IPS-18a (cell line): ENCODE data around the gene MRNIP.
"Not testable (repeated sequence)": the region's sequence is repeated elsewhere in the genome, so short reads cannot be mapped to it uniquely, and the experiment has no call there.

Source experiments
- H3K27ac ChIP-seq: one replicate; pipeline ENCODE4 v1.5.1; 2013; ENCODE audit warnings: low read length
- H3K27me3 ChIP-seq: one replicate; pipeline ENCODE4 v1.6.1; 2013; ENCODE audit warnings: mild to moderate bottlenecking, low read length; ENCODE audit not compliant: control insufficient read depth, insufficient read depth
- H3K36me3 ChIP-seq: one replicate; pipeline ENCODE4 v1.6.1; 2013; ENCODE audit warnings: low read depth, low read length; ENCODE audit not compliant: control insufficient read depth
- H3K4me1 ChIP-seq: one replicate; pipeline ENCODE4 v1.6.1; 2013; ENCODE audit warnings: low read depth, low read length; ENCODE audit not compliant: control insufficient read depth
- H3K4me3 ChIP-seq: one replicate; pipeline ENCODE4 v1.5.1; 2013; ENCODE audit warnings: low read length
- H3K9ac ChIP-seq: one replicate; pipeline ENCODE4 v1.6.1; 2013; ENCODE audit warnings: mild to moderate bottlenecking, low read length, moderate library complexity
- H3K9me3 ChIP-seq: one replicate; pipeline ENCODE4 v1.6.1; 2013; ENCODE audit warnings: low read depth, low read length; ENCODE audit not compliant: control insufficient read depth

Gene MRNIP

DNA sequence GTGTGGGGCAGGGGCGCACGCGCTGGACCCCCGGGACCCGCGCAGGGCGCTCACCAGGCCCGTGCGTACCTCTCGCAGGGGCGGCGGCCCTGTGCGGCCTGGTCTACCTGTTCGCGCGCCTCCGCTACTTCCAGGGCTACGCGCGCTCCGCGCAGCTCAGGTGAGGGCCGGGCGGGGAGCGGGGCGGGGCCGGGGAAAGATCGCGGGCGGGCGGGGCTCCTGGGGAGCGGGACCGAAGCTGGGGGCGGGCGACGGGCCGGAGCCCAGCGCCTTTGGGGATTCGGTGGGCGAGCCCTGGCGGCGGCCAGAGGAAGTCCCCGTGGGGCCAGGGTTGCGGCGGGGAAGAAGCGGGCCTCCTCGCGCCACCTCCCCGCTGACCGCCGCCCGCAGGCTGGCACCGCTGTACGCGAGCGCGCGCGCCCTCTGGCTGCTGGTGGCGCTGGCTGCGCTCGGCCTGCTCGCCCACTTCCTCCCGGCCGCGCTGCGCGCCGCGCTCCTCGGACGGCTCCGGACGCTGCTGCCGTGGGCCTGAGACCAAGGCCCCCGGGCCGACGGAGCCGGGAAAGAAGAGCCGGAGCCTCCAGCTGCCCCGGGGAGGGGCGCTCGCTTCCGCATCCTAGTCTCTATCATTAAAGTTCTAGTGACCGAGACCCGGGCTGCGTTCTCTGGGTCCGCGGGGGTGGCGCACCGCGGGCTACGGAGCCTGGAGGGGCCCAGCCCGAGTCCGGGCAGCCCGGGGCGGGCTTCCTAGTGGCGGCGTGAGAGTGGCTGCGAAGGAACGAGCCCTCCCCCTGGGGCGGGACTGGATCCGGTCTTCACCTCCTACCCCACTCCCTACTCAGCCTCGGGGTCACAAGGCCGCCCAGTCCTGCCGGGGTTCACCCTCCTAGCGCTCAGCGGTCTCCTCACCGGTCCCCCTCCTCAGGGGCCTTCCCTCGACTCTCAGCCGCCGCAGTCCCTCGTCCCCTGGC is 62.5 kb downstream of the MRNIP start:
- Histone ChIP-seq H3K9me3 (no peaks in the 10 kb centered on the region), H3K4me1 (no peaks in the 10 kb centered on the region), H3K27me3 (no peaks in the 10 kb centered on the region), H3K4me3 (peak overlapping the region; percentile 70), H3K27ac (no peak overlapping the region), H3K36me3 (peaks cover 14% of the 10 kb centered on the region), H3K9ac (peak overlapping the region; percentile 56)

DNA sequence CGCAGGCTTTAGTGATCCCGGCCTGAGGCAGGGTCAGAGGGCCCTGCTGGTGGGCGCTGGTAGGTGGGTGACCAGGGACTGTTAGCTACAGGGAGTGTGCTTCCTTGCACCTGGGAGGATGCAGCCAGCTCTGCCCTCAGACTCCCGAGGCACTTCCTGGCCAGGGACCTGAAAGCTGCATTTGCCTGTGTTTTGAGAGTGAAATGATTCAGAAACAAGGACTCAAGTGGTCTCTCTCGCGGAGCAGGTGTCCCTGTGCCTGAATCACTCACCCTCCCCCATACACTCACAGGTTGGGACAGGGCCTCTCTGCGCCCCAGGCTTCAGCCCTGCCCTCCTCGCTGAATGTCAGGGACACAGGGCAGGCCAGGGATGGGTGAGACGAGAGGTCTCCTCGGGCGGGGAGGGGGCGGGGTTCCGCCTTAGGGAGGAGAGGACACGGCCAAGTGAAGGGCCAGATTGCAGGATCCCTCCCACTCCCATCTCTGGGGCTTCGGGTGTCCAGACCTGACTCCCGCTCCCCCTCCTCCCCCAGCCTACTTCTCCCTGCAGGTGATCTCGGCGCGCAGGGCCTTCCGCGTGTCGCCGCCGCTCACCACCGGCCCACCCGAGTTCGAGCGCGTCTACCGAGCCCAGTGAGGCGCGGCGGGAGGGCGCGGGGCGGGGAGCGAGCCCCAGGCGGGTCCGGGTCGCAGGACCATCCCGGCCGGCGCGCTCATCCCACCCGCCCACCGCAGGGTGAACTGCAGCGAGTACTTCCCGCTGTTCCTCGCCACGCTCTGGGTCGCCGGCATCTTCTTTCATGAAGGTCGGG is 63.4 kb downstream of the MRNIP start:
- H3K27ac ChIP-seq = no peak overlapping the region
- no peaks in the 10 kb centered on the region for H3K9me3 ChIP-seq
- no peaks in the 10 kb centered on the region for H3K27me3 ChIP-seq
- H3K4me1 ChIP-seq = no peaks in the 10 kb centered on the region
- peak overlapping the region; percentile 70 for H3K4me3 ChIP-seq
- peaks cover 12% of the 10 kb centered on the region for H3K36me3 ChIP-seq
- H3K9ac ChIP-seq = peak overlapping the region; percentile 36

DNA sequence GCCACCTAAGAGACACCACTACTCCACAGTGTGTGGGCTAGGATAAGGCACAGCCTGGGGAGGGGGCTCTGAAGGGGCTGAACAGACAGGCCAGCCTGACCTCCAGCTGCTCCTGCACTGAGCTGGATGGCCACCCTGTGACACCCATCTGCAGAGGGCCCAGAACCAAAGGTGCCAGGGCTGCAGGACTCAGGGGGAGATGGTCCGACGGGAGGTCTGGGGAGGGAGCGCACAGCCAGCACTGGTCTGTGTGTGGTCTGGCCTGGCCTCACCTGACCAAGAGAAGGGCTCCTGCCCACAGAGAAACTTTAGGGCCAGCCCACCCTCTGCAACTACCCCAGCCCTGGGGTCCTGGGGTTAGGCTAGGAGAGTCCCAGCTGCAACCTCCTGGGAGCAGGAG is 64.0 kb downstream of the MRNIP start:
- no peak overlapping the region for H3K27ac ChIP-seq
- H3K4me1 ChIP-seq = no peaks in the 10 kb centered on the region
- peaks cover 5% of the 10 kb centered on the region for H3K36me3 ChIP-seq

DNA sequence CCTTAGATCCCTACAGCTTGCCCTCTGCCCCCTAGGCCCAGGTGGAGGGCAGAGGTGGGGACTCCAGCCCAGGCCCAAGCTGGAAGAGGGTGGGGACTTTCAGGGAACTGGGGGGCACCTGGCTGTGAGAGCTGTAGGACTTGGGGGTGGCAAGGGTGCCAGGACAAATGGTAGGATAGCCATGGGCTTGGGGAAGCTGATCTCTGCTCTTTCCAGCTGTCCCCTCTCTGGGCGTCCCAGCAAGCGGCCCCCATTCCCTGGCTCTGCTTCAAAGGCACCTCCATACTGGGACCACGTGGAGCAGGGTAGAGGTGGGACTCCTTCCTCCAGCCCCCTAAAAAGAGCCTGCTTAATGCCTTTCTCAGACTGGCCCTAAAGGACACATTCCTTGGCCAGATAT is 64.4 kb downstream of the MRNIP start:
- Histone ChIP-seq H3K4me1 (no peaks in the 10 kb centered on the region), H3K4me3 (no peak overlapping the region), H3K9ac (no peak overlapping the region), H3K9me3 (no peaks in the 10 kb centered on the region), H3K27me3 (no peaks in the 10 kb centered on the region), H3K27ac (no peak overlapping the region), H3K36me3 (peaks cover 4% of the 10 kb centered on the region)

More for the DNA sequence above, 64.0 kb downstream of the MRNIP start:
- no peaks in the 10 kb centered on the region for H3K27me3 ChIP-seq
- peak overlapping the region; percentile 70 for H3K4me3 ChIP-seq
- no peaks in the 10 kb centered on the region for H3K9me3 ChIP-seq
- no peak overlapping the region for H3K9ac ChIP-seq

DNA sequence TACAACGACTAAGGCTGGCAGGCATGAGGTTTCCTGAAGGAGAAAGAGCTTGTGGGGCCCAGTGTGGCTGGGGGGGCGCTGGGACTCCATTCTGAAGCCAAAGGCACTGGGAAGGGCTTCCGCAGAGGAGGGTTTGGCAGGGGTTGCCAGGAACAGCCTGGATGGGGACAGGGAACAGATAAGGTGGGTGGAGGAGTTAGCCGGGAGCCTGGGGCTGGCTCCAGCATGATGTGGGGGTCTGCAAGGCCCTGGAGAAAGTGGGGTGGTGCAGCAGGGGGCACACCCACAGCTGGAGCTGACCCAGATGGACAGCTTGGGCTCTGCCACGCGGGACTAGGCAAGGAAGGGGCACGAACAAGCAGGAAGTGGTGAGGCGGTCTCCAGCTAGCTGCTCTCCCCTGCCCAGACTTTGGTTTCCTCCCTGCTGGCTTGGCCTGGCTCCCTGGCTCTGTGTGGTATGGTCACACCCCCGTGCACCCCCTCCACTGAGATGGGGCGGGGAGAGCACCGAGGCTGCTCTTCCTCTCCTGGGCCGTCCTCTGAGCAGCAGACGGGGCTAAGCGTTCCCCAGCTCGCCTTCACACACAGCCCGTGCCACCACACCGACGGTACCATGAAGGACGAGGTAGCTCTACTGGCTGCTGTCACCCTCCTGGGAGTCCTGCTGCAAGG is 65.0 kb downstream of the MRNIP start, which contains the start of gene LTC4S:
Gene LTC4S, plus strand, starts transcription at position 519 of the 672 bp plus-strand sequence. Its CDS starts 95 bp downstream, at position 614.
- no peak within 1 kb of the TSS for H3K27ac ChIP-seq
- peaks cover 4% of the 10 kb centered on the region for H3K36me3 ChIP-seq
- no peaks in the 10 kb centered on the region for H3K27me3 ChIP-seq
- no peaks in the 10 kb centered on the region for H3K9me3 ChIP-seq
- no peaks in the 10 kb centered on the region for H3K4me1 ChIP-seq
- no peak within 1 kb of the TSS for H3K9ac ChIP-seq
- peak within 1 kb of the TSS; percentile 70 for H3K4me3 ChIP-seq

DNA sequence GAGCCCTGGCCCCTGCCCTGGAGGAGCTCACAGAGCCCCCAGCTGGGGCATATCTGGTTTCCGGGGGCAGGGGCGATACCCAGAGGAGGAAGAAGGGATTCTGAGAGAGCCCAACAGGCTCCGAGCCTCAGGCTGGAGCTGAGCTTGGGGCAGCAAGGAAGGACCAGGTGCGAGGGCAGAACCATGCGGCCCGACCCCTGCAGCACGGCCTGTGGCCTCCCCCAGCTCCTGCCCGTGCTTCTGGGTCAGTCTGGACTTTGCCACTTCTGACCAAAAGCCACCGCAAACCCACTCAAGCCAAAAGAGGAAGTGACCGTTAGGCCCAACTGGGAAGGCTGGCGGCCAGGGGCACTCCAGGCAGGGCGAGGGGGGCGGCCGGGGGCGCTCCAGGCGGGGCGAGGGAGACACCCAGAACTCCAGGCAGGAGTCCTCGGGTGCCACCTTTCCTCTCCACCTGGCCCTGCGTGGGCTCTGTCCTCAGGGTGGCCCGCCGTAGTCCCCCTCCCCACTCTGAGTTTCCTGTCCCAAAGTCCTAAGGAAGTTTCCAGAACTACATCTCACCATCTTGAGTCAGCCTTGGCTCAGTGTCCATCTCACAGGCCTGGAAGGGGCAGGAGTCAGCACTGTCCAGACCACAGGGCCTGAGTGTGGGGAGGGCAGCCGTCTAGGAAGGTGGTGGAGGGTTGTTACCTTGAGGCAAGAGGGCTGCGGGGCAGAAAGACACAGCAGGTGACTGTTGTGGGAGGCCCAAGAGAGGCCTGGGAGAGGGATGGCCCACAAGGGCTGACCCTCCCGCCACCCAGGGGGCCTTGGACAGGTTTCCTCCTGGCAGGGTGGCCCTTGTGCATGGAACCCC is 65.8 kb downstream of the MRNIP start:
- H3K27me3 ChIP-seq = no peaks in the 10 kb centered on the region
- no peak overlapping the region for H3K9ac ChIP-seq
- H3K27ac ChIP-seq = no peak overlapping the region
- H3K4me3 ChIP-seq = no peak overlapping the region
- no peaks in the 10 kb centered on the region for H3K9me3 ChIP-seq
- H3K36me3 ChIP-seq = no peaks in the 10 kb centered on the region
- no peaks in the 10 kb centered on the region for H3K4me1 ChIP-seq

DNA sequence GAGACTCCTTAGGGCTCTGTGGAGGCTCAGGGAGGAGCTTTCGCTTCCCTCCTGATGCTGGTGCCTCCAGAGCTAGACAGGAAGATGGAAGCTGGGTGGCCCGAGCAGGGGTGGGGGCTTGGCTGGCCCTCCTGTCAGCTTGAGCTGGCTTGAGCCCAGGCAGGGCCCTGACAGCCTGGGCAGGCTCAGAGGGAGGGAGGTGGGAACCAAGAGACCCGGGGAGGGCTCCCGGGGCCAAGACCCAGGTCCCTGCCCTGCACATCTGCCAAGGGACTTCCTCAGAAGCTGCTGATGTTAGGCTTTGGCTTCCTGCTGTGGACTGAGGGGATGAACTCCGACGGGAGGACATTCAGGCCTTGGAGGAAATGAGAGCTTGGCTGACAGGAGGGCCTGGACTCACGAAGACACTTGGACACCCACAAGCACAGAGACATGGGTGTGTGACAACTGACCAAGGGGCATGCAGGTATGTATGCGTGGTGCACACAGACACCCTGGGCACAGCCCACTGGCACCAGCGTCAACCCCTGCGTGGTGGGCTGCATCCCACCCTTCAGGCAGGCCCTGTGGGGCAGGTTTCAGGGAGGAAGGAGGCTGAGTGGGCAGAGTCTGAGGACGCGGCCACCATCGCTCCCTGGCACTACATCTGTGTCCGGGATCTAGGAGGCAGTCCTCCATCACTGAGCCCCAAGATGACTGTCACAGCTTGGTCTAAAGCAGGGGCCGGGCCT is 66.6 kb downstream of the MRNIP start:
- H3K27ac ChIP-seq = no peak overlapping the region
- H3K4me1 ChIP-seq = no peaks in the 10 kb centered on the region
- H3K4me3 ChIP-seq = no peak overlapping the region

DNA sequence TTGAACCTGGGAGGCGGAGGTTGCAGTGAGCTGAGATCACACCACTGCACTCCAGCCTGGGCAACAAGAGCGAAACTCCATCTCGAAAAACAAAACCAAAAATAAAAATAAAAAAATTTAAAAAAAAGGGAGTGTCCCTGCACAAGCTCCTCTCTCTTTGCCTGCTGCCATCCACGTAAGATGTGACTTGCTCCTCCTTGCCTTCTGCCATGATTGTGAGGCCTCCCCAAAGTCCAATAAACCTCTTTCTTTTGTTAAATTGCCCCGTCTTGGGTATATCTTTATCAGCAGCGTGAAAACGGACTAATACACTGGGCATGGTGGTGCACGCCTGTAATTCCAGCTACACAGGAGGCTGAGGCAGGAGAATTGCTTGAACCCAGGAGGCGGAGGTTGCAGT is 69.3 kb downstream of the MRNIP start:
- not testable (repeated sequence) for H3K27me3 ChIP-seq, H3K4me3 ChIP-seq, H3K36me3 ChIP-seq, H3K27ac ChIP-seq, H3K9ac ChIP-seq, H3K9me3 ChIP-seq, H3K4me1 ChIP-seq

More for the DNA sequence above, 66.6 kb downstream of the MRNIP start:
- Histone ChIP-seq H3K9me3 (no peaks in the 10 kb centered on the region), H3K9ac (no peak overlapping the region), H3K36me3 (no peaks in the 10 kb centered on the region), H3K27me3 (no peaks in the 10 kb centered on the region)

DNA sequence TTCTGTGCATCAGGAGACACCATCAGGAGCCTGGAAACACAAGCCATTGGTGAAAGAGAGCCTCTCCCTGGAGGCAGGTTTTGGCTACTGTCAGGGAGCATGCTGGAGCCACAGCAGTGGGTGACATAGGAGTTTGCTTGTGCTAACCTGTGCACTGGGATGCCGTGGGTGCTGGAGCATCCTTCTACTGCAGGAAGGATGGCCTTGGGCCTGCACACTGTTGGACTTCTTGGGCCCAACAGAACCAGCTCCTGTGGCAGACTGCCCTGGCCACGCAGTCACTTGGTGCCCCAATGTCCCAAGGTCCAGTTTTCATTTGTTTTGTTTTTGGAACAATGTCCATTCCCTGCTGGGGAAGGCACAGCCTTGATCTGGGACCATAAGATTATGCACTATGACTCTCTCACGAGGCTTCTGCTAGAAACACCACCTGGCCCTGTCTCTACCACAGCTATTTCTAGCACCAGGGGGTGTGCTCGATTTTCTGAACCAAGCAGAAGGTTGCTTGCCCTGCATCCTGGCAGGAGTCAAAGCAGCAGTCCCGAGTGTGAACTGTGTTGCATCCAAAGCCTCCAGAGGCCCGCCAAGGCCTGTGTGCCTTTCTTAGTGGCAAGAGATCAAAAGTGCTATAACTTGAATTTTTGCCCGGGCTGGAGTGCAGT is 70.3 kb downstream of the MRNIP start:
- Histone ChIP-seq H3K9me3 (no peaks in the 10 kb centered on the region), H3K9ac (no peak overlapping the region), H3K4me3 (no peak overlapping the region), H3K27me3 (no peaks in the 10 kb centered on the region), H3K4me1 (no peaks in the 10 kb centered on the region), H3K27ac (no peak overlapping the region), H3K36me3 (no peaks in the 10 kb centered on the region)
